HepG2 (cell line): Measurements from ENCODE around the gene CLCN2. TPM values are rescaled to one million over a fixed set of nuclear protein-coding genes. Genes with fewer than 3 reads are reported as not detected.

Source experiments
- ARNTL ChIP-seq: sonication (generic); formaldehyde crosslinking; IDR thresholded peaks from 2 replicates; pipeline ENCODE4 v1.4.0; 2020; ENCODE audit warnings: mild to moderate bottlenecking, missing genetic modification reagents
- EP300 ChIP-seq, 3 experiments: sonication (generic) in 1 of 3; formaldehyde crosslinking in 1 of 3; IDR thresholded peaks; 2 replicates each; pipeline versions ENCODE4 v1.5.1 to v1.6.1; 2011 to 2020; ENCODE audit warnings: low read depth in 2 of 3, low read length in 2 of 3, borderline replicate concordance in 1 of 3, improper control_type of control experiment in 1 of 3, mild to moderate bottlenecking in 1 of 3, missing genetic modification reagents in 1 of 3, moderate library complexity in 1 of 3
- GABPB1 ChIP-seq: IDR thresholded peaks from 2 replicates; pipeline ENCODE4 v1.6.1; 2016; ENCODE audit warnings: mild to moderate bottlenecking, missing genetic modification reagents, moderate library complexity, missing compliant biosample characterization
- KDM5A ChIP-seq: fragments of 200-600 bp; sonication (generic); IDR thresholded peaks from 2 replicates; pipeline ENCODE4 v1.7.0; 2018; ENCODE audit warnings: antibody characterized with exemption, mild to moderate bottlenecking, low read length, borderline replicate concordance
- MAF1 ChIP-seq: sonication (generic); formaldehyde crosslinking; IDR thresholded peaks from 2 replicates; pipeline ENCODE4 v1.5.0; 2020; ENCODE audit warnings: missing genetic modification reagents, borderline replicate concordance
- MTA3 ChIP-seq: sonication (generic); formaldehyde crosslinking; IDR thresholded peaks from 2 replicates; pipeline ENCODE4 v1.4.0; 2020; ENCODE audit warnings: missing genetic modification reagents
- SUZ12 ChIP-seq: fragments of 150-350 bp; IDR thresholded peaks from 2 replicates; pipeline ENCODE4 v1.6.1; 2014; ENCODE audit warnings: low read depth, low read length
- TBX3 ChIP-seq: fragments of 450-650 bp; IDR thresholded peaks from 2 replicates; pipeline ENCODE4 v1.6.1; 2017; ENCODE audit warnings: antibody characterized with exemption, mild to moderate bottlenecking, inconsistent platforms, borderline replicate concordance
- YEATS4 ChIP-seq: sonication (generic); formaldehyde crosslinking; IDR thresholded peaks from 2 replicates; pipeline ENCODE4 v1.4.0; 2020; ENCODE audit warnings: missing genetic modification reagents, borderline replicate concordance
- ZBTB8A ChIP-seq: sonication (generic); formaldehyde crosslinking; IDR thresholded peaks from 2 replicates; pipeline ENCODE4 v1.4.0; 2020; ENCODE audit warnings: mild to moderate bottlenecking, low read depth, missing genetic modification reagents, borderline replicate concordance
- ZC3H4 ChIP-seq: sonication (generic); formaldehyde crosslinking; IDR thresholded peaks from 2 replicates; pipeline ENCODE4 v1.4.0; 2020; ENCODE audit warnings: missing genetic modification reagents, borderline replicate concordance
- ZNF572 ChIP-seq: sonication (generic); formaldehyde crosslinking; IDR thresholded peaks from 2 replicates; pipeline ENCODE4 v1.5.1; 2020; ENCODE audit warnings: mild to moderate bottlenecking, missing genetic modification reagents
- ZNF577 ChIP-seq: sonication (generic); formaldehyde crosslinking; IDR thresholded peaks from 2 replicates; pipeline ENCODE4 v1.4.0; 2020; ENCODE audit warnings: mild to moderate bottlenecking, low read depth, missing genetic modification reagents, borderline replicate concordance
- polyA plus RNA-seq, 8 experiments: library from polyadenylated mRNA; depleted of rRNA in 3 of 8; stranded (reverse) in 7 of 8; unstranded in 1 of 8; fragments of >200 nt; fragmentation: Illumina TruSeq in 4 of 8; extraction: Trizol in 4 of 8; gene quantifications; 2 replicates each; pipeline versions ENCODE4 v1.2.1 to v1.2.3, GENCODE V29; 2011 to 2016; ENCODE audit warnings: low read depth in 4 of 8, missing spikeins in 1 of 8, mixed read lengths in 1 of 8; ENCODE audit not compliant: insufficient read depth in 1 of 8
- total RNA-seq, 5 experiments: library from RNA; depleted of rRNA; stranded (reverse); fragments of >200 nt; fragmentation: Illumina TruSeq; extraction: Trizol; gene quantifications; 2 replicates each; pipeline ENCODE4 v1.2.3, GENCODE V29; 2016; ENCODE audit warnings: low read depth in 1 of 5
- TF ChIP-seq, protein P1 (sequence below): sonication (generic); formaldehyde crosslinking; IDR thresholded peaks from 2 replicates; pipeline ENCODE4 v1.4.0; 2020; ENCODE audit warnings: mild to moderate bottlenecking, missing genetic modification reagents
- TF ChIP-seq, protein P2 (sequence below): conservative IDR thresholded peaks from 2 replicates; pipeline ENCODE4 v1.6.1; 2018; ENCODE audit warnings: missing genetic modification reagents
- TF ChIP-seq, protein P3 (sequence below): sonication (generic); formaldehyde crosslinking; IDR thresholded peaks from 2 replicates; pipeline ENCODE4 v1.5.0; 2020; ENCODE audit warnings: mild to moderate bottlenecking, missing genetic modification reagents

Gene CLCN2
- total and polyA plus RNA-seq, 2 of the 13 experiments (the other 11 are each of a cell fraction or from before 2014, with no cell fraction given) = 11.4 to 13.5 TPM

DNA sequence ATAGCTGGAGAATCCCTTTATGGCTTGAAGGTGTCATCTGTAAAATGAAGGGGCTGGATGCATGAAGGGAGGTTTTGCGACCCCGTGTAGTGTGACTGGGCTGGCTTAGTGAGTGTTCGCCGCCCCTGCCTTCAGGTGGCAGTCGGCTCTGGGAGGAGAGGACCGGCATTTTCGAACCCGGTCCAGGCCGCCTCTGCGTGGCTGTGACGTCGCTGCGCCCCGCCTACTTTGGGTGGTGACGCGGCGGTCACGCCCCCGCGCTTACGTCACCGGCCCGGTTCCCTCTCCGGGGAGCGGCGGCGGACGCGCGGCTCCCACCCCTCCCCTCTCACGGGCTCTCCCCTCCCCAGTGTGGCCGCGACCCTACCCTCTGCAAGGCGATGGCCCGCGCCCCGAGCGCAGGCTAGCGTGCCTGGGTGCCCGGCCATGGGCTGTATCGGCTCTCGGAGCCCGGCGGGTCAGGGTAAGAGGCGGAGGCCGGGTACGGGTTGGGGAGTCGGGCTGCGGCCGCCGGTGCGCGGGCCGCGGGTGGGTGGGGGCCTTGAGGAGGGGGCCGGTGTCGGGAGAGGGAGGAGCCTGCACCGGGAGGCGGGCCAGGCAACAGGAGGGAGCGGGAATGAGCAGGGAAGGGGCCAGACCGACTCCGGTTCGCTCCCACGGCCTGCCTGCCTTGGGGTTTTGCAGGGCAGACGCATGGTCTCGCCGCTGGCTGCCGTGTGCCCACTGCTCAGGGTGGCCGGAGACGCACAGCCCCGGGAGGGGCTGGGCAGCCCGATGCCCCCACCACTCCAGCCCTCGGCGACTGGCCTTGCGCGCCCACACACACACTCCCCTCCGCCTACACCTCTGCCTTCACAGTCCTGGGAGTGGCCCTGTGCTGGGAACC lies 25.5 kb downstream of the CLCN2 start (continued):
- TF ChIP-seq EP300 (IDR thresholded peaks at IDR 0.05; ENCODE audit: low read depth in 2 of 2, low read length in 2 of 2) = no peak; a peak in 1 of 4 replicates
- no peak; the same call in 1 of the 2 replicates for TF ChIP-seq EP300 (CRISPR knock-in tag; IDR thresholded peaks at IDR 0.05; ENCODE audit: borderline replicate concordance)
- no peak for TF ChIP-seq ZC3H4
- no peak for TF ChIP-seq MTA3 (CRISPR knock-in tag)
- TF ChIP-seq ZBTB8A (CRISPR knock-in tag) = no peak
- TF ChIP-seq MAF1 (CRISPR knock-in tag) = no peak
- TF ChIP-seq, protein P1, sequence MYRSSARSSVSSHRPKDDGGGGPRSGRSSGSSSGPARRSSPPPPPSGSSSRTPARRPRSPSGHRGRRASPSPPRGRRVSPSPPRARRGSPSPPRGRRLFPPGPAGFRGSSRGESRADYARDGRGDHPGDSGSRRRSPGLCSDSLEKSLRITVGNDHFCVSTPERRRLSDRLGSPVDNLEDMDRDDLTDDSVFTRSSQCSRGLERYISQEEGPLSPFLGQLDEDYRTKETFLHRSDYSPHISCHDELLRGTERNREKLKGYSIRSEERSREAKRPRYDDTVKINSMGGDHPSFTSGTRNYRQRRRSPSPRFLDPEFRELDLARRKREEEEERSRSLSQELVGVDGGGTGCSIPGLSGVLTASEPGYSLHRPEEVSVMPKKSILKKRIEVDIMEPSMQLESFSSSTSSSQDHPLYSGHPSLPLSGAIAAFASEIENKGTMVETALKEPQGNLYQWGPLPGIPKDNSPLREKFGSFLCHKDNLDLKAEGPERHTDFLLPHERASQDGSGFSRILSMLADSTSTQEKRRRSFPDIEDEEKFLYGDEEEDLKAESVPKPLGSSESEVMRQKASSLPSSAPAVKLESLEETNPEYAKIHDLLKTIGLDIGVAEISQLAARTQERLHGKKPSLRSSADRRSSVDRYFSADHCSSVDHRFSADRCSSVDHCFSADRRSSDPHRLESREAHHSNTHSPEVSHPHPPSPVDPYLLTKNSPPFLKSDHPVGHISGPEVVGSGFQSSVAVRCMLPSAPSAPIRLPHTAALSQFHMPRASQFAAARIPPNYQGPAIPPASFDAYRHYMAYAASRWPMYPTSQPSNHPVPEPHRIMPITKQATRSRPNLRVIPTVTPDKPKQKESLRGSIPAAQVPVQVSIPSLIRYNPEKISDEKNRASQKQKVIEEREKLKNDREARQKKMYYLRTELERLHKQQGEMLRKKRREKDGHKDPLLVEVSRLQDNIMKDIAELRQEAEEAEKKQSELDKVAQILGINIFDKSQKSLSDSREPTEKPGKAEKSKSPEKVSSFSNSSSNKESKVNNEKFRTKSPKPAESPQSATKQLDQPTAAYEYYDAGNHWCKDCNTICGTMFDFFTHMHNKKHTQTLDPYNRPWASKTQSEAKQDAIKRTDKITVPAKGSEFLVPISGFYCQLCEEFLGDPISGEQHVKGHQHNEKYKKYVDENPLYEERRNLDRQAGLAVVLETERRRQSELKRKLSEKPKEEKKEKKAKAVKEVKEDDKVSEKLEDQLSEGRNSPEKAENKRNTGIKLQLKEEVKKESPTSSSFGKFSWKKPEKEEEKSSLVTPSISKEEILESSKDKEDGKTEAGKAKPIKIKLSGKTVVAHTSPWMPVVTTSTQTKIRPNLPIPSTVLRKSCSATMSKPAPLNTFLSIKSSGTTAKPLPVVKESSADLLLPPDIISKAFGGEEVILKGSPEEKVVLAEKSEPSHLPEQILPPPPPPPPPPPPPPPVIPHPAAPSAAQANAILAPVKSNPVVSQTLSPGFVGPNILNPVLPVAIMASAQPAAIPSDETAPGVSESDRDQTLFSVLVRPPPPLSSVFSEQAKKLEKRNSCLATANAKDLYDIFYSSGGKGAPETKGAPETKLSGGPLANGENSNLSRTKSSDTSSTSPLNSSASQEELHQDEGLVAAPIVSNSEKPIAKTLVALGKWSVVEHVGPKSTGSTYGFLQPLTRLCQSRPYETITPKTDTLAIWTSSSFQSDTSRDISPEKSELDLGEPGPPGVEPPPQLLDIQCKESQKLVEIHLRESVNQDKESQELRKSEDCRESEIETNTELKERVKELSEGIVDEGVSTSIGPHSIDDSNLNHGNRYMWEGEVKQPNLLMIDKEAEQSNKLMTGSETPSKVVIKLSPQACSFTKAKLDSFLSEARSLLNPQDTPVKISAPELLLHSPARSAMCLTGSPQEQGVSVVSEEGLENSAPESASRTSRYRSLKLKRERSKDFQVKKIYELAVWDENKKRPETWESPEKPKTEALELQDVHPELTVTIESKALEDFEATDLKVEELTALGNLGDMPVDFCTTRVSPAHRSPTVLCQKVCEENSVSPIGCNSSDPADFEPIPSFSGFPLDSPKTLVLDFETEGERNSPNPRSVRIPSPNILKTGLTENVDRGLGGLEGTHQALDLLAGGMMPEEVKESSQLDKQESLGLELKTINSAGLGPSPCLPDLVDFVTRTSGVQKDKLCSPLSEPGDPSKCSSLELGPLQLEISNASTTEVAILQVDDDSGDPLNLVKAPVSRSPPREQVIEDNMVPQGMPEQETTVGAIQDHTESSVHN (CRISPR knock-in tag) = peak; percentile 46
- TF ChIP-seq GABPB1 (CRISPR knock-in tag) = peak; percentile 82; the same call in 1 of the 2 replicates
- TF ChIP-seq ZNF577 (CRISPR knock-in tag) = no peak
- no peak for TF ChIP-seq SUZ12
- no peak for TF ChIP-seq YEATS4
- TF ChIP-seq, protein P2, sequence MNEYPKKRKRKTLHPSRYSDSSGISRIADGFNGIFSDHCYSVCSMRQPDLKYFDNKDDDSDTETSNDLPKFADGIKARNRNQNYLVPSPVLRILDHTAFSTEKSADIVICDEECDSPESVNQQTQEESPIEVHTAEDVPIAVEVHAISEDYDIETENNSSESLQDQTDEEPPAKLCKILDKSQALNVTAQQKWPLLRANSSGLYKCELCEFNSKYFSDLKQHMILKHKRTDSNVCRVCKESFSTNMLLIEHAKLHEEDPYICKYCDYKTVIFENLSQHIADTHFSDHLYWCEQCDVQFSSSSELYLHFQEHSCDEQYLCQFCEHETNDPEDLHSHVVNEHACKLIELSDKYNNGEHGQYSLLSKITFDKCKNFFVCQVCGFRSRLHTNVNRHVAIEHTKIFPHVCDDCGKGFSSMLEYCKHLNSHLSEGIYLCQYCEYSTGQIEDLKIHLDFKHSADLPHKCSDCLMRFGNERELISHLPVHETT (CRISPR knock-in tag) = peak; percentile 68; the same call in 1 of the 2 replicates
- TF ChIP-seq ARNTL (CRISPR knock-in tag) = no peak
- TF ChIP-seq, protein P3, sequence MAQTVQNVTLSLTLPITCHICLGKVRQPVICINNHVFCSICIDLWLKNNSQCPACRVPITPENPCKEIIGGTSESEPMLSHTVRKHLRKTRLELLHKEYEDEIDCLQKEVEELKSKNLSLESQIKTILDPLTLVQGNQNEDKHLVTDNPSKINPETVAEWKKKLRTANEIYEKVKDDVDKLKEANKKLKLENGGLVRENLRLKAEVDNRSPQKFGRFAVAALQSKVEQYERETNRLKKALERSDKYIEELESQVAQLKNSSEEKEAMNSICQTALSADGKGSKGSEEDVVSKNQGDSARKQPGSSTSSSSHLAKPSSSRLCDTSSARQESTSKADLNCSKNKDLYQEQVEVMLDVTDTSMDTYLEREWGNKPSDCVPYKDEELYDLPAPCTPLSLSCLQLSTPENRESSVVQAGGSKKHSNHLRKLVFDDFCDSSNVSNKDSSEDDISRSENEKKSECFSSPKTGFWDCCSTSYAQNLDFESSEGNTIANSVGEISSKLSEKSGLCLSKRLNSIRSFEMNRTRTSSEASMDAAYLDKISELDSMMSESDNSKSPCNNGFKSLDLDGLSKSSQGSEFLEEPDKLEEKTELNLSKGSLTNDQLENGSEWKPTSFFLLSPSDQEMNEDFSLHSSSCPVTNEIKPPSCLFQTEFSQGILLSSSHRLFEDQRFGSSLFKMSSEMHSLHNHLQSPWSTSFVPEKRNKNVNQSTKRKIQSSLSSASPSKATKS (CRISPR knock-in tag) = no peak
- TF ChIP-seq ZNF572 (CRISPR knock-in tag) = no peak
- no peak; the same call in 1 of the 2 replicates for TF ChIP-seq KDM5A
- TF ChIP-seq TBX3 = no peak
